Glutamatergic neuron (in vitro differentiated cells): ENCODE data around the gene GLIPR2. TPM values are rescaled to one million over a fixed set of nuclear protein-coding genes. Genes with fewer than 3 reads are reported as not detected.
"Not testable (repeated sequence)": the region's sequence is repeated elsewhere in the genome, so short reads cannot be mapped to it uniquely, and the experiment has no call there.

Experiments used
- DNase-seq: peaks from one replicate; pipeline ENCODE4 v3.0.0; 2022
- H3K27ac Mint-ChIP-seq: one replicate; pipeline ENCODE4 v1.8.0; 2020; ENCODE audit warnings: mild to moderate bottlenecking, mixed read lengths, inconsistent platforms; ENCODE audit not compliant: unreplicated experiment
- H3K27me3 Mint-ChIP-seq: one replicate; pipeline ENCODE4 v1.8.0; 2020; ENCODE audit warnings: mild to moderate bottlenecking, moderate library complexity, mixed read lengths, inconsistent platforms; ENCODE audit not compliant: unreplicated experiment
- H3K36me3 Mint-ChIP-seq: one replicate; pipeline ENCODE4 v1.8.0; 2020; ENCODE audit warnings: mild to moderate bottlenecking, mixed read lengths, inconsistent platforms; ENCODE audit not compliant: unreplicated experiment
- H3K4me1 Mint-ChIP-seq: one replicate; pipeline ENCODE4 v1.8.0; 2020; ENCODE audit warnings: mild to moderate bottlenecking, low read depth, mixed read lengths, inconsistent platforms; ENCODE audit not compliant: unreplicated experiment
- H3K4me3 Mint-ChIP-seq: one replicate; pipeline ENCODE4 v1.8.0; 2020; ENCODE audit warnings: mild to moderate bottlenecking, mixed read lengths, inconsistent platforms; ENCODE audit not compliant: unreplicated experiment
- H3K9me3 Mint-ChIP-seq: one replicate; pipeline ENCODE4 v1.8.0; 2020; ENCODE audit warnings: mild to moderate bottlenecking, moderate library complexity, mixed read lengths, inconsistent platforms; ENCODE audit not compliant: unreplicated experiment
- total RNA-seq: library from RNA; stranded (reverse); fragmentation: NEBNext Ultra II Directional; extraction: Animal tissue kit (Norgen Biotek cat#: 25700); gene quantifications from one replicate; pipeline ENCODE4 v1.2.1, GENCODE V29; 2021; ENCODE audit not compliant: unreplicated experiment
- TF ChIP-seq, protein P1 (sequence below): fragments of 200-600 bp; sonication (generic); IDR thresholded peaks from one replicate; pipeline ENCODE4 v1.5.0; 2021; ENCODE audit not compliant: partially characterized antibody, unreplicated experiment

GLIPR2 gene
- total RNA-seq, 1 donor from 2014 or later = 84.4 TPM

DNA sequence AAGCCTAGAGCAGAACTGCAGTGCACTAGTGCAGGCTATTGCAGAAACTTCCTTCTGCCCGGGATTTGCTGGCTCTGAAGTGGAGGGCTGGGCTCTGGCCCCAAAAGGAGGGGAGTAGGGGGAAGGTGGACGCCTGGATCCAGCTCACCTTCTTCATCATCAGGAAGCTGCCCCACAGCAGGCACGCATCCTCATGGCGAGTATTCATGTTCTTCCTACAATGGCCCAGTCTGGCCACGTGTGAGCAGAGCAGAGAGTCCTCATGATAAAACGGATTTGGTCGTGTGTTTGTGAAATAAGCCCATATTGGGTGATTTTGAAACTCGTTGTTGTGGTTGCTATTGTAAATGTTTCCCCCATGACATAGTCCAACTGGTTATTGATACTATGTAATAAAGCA, 8.2 kb upstream of the GLIPR2 start:
- Mint-ChIP-seq H3K27me3 (peaks cover 6% of the 10 kb centered on the region), H3K9me3 (no peaks in the 10 kb centered on the region), H3K4me1 (no peaks in the 10 kb centered on the region), H3K4me3 (no peak overlapping the region), H3K27ac (no peak overlapping the region), H3K36me3 (no peaks in the 10 kb centered on the region)
- TF ChIP-seq, protein P1, sequence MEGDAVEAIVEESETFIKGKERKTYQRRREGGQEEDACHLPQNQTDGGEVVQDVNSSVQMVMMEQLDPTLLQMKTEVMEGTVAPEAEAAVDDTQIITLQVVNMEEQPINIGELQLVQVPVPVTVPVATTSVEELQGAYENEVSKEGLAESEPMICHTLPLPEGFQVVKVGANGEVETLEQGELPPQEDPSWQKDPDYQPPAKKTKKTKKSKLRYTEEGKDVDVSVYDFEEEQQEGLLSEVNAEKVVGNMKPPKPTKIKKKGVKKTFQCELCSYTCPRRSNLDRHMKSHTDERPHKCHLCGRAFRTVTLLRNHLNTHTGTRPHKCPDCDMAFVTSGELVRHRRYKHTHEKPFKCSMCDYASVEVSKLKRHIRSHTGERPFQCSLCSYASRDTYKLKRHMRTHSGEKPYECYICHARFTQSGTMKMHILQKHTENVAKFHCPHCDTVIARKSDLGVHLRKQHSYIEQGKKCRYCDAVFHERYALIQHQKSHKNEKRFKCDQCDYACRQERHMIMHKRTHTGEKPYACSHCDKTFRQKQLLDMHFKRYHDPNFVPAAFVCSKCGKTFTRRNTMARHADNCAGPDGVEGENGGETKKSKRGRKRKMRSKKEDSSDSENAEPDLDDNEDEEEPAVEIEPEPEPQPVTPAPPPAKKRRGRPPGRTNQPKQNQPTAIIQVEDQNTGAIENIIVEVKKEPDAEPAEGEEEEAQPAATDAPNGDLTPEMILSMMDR = no peak
- DNase-seq = no peak

DNA sequence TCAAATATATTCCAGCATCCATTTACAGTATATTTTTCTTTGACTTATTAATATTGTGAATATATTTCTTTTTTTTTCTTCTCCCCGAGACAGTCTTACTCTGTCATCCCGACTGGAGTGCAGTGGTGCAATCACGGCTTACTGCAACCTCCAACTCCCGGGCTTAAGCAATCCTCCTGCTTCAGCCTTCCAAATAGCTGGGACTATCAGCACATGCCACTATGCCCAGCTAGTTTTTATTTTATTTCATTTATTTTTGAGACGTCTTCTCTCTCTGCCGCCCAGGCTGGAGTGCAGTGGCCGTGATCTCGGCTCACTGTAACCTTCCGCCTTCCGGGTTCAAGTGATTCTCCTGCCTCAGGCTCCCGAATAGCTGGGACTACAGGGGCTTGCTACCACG, 7.4 kb upstream of the GLIPR2 start:
- Mint-ChIP-seq H3K9me3 (no peaks in the 10 kb centered on the region), H3K4me1 (no peaks in the 10 kb centered on the region), H3K27ac (no peak overlapping the region), H3K36me3 (no peaks in the 10 kb centered on the region), H3K27me3 (peaks cover 6% of the 10 kb centered on the region), H3K4me3 (no peak overlapping the region)
- no peak for DNase-seq
- TF ChIP-seq, protein P1 = no peak

DNA sequence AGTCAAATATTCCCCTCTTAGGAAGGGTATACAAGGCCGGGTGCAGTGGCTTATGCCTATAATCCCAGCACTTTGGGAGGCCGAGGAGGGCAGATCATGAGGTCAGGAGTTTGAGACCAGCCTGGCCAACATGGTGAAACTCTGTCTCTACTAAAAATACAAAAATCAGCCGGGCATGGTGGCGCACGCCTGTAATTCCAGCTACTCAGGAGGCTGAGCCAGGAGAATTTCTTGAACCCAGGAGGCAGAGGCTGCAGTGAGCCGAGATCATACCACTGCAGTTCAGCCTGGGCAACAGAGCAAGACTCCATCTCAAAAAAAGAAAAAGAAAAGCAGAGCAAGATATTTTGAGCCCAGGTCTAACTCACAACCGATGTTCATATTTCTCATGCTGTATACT, 4.9 kb upstream of the GLIPR2 start:
- not testable (repeated sequence) for H3K4me3 Mint-ChIP-seq, H3K4me1 Mint-ChIP-seq, H3K9me3 Mint-ChIP-seq, DNase-seq, H3K27ac Mint-ChIP-seq, H3K27me3 Mint-ChIP-seq, H3K36me3 Mint-ChIP-seq

DNA sequence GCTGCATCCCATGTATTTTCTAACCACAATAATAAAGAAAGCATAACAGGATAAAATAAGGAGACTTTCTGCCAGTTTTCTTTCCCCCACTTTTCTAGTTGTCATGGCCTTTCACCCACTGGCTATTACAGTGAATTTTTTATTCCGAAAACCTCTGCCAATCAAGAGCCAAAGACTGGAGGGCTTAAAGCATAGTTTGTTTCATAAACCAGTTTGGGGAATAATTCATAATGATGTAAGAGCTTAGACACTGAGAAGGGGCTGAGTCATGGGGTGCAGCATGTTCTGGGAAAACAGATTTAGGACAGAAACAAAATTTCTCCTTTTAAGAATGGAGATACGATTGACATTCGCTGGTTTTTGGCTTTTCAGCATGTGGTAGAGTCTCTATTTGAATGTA, 4.4 kb upstream of the GLIPR2 start:
- Mint-ChIP-seq H3K27me3 (peaks cover 6% of the 10 kb centered on the region), H3K36me3 (no peaks in the 10 kb centered on the region), H3K27ac (no peak overlapping the region), H3K4me3 (no peak overlapping the region), H3K9me3 (peaks cover 2% of the 10 kb centered on the region), H3K4me1 (no peaks in the 10 kb centered on the region)
- TF ChIP-seq, protein P1 = no peak
- no peak for DNase-seq

DNA sequence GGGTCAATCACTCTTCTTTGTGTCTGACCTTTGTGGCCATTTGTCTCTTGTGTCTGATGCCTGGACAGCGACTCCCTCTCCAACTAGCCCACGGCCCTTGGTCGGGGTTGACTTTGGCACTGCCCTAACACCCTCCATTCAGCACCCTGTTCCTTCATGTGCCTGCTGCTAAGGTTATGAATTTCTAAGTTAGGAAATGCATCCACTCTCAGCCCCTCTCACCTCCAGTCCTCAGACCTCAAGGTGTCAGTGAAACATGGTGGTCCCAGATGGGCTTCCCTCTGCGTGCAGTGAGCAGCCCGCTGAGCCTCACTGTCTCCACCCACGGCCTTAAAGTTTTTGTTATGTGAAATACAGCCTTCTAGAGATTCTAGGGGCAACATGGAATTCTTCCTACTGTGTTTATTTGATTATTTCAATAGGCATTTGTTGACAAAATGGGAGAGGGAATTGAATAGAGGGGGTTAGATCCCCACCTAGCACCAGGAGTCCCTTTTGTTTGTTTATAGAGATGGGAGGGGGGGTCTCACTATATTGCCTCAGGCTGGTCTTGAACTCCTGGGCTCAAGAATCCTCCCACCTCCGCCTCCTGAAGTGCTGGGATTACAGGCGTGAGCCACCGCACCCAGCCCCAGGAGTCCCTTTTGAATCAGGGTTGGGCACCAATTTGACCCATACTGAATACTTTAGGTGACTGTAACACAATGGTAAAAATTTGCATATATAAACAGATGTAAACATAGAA, 1.6 kb upstream of the GLIPR2 start:
- peaks cover 10% of the 10 kb centered on the region for H3K9me3 Mint-ChIP-seq
- no peak for DNase-seq
- H3K27ac Mint-ChIP-seq = no peak overlapping the region
- peaks cover 9% of the 10 kb centered on the region for H3K27me3 Mint-ChIP-seq
- H3K4me3 Mint-ChIP-seq = no peak overlapping the region
- peaks cover 13% of the 10 kb centered on the region for H3K4me1 Mint-ChIP-seq
- TF ChIP-seq, protein P1 = no peak
- no peaks in the 10 kb centered on the region for H3K36me3 Mint-ChIP-seq
